Dermis microvascular lymphatic vessel endothelial cell (primary cell): Measurements from ENCODE around the gene C1QTNF7. TPM values are rescaled to one million over a fixed set of nuclear protein-coding genes. Genes with fewer than 3 reads are reported as not detected.

ENCODE experiments used
- DNase-seq, 2 donors: peaks; one replicate each; pipeline versions ENCODE4 v3.0.0 to v3.0.0-alpha.2; 2010; ENCODE audit warnings: low read depth in 2 of 2
- total RNA-seq: library from RNA; depleted of rRNA; stranded (reverse); fragments of >200 nt; gene quantifications from 2 replicates; pipeline ENCODE4 v1.2.1, GENCODE V29; 2014

The C1QTNF7 gene
- total RNA-seq, result not detected in 2 replicates

- DNase-seq, result no peak
Measured at GRCh38 chr4:15427701-15428100, at the start of gene C1QTNF7. C1QTNF7 (plus strand) TSS chr4:15428033; CDS start chr4:15435744, 7,711 bp downstream.

- no peak for DNase-seq
Measured at GRCh38 chr4:15378062-15378461, 49.8 kb upstream of the C1QTNF7 start.

- DNase-seq, result no peak
Measured at GRCh38 chr4:15378493-15378892, 49.3 kb upstream of the C1QTNF7 start.

- no peak for DNase-seq
Measured at GRCh38 chr4:15381806-15382338, 46.0 kb upstream of the C1QTNF7 start.

- DNase-seq, result no peak
Measured at GRCh38 chr4:15382669-15383273, 45.1 kb upstream of the C1QTNF7 start.

- DNase-seq, result no peak
Measured at GRCh38 chr4:15385515-15385914, 42.3 kb upstream of the C1QTNF7 start.

- DNase-seq, result no peak
Measured at GRCh38 chr4:15385928-15386327, 41.9 kb upstream of the C1QTNF7 start.

- DNase-seq, result no peak
Measured at GRCh38 chr4:15390494-15390893, 37.3 kb upstream of the C1QTNF7 start.

- no peak for DNase-seq
Measured at GRCh38 chr4:15392053-15392805, 35.6 kb upstream of the C1QTNF7 start.

GRCh38 chr4:15395311-15395710 lies 32.5 kb upstream of the C1QTNF7 start:
- no peak for DNase-seq

- peak; percentile 21 to 55 for DNase-seq
Measured at GRCh38 chr4:15396157-15396800, 31.6 kb upstream of the C1QTNF7 start.

GRCh38 chr4:15398001-15398400 lies 29.8 kb upstream of the C1QTNF7 start:
- no peak for DNase-seq

- DNase-seq, result no peak
Measured at GRCh38 chr4:15398732-15399131, 29.1 kb upstream of the C1QTNF7 start.

GRCh38 chr4:15400226-15400625 lies 27.6 kb upstream of the C1QTNF7 start:
- no peak for DNase-seq

- DNase-seq, result no peak
Measured at GRCh38 chr4:15400981-15401671, 26.7 kb upstream of the C1QTNF7 start.

- DNase-seq, result no peak
Measured at GRCh38 chr4:15402146-15402545, 25.7 kb upstream of the C1QTNF7 start.

GRCh38 chr4:15402974-15403373 lies 24.9 kb upstream of the C1QTNF7 start:
- DNase-seq, result no peak

GRCh38 chr4:15405018-15405417 lies 22.8 kb upstream of the C1QTNF7 start:
- DNase-seq, result no peak

GRCh38 chr4:15410750-15411149 lies 17.1 kb upstream of the C1QTNF7 start:
- DNase-seq, result peak; percentile 54 to 55

- DNase-seq, result no peak
Measured at GRCh38 chr4:15412461-15412860, 15.4 kb upstream of the C1QTNF7 start.

- no peak for DNase-seq
Measured at GRCh38 chr4:15413010-15413622, 14.7 kb upstream of the C1QTNF7 start.
